ENCODE results near the gene LRRFIP2.

LRRFIP2 gene

GRCh38 chr3:37114251-37115145, 59.9 kb downstream of the LRRFIP2 start:
- peak; percentile 50 for DNase-seq (ENCODE audit: low spot score)

DNA sequence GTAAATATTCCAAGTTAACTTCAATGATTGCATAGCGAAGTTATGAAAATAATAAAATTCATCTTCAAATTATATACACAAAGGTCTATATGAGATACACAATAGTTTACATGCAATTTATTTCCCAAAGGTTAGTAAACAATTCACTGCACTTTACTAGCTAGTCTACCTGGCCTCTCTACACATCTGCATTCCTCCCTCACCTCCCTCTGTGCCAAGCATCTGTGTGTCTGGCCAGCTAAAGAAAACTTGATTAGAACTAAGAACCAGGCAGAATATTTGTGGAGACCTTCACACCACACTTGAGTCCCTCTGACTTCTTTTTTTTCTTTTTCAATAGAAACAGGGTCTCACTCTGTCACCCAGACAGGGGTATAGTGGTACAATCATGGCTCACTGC, 61.4 kb downstream of the LRRFIP2 start:
- DNase-seq (ENCODE audit: low spot score), result no peak

GRCh38 chr3:37111199-37111598, 63.2 kb downstream of the LRRFIP2 start:
- DNase-seq (ENCODE audit: low spot score), result no peak

DNA sequence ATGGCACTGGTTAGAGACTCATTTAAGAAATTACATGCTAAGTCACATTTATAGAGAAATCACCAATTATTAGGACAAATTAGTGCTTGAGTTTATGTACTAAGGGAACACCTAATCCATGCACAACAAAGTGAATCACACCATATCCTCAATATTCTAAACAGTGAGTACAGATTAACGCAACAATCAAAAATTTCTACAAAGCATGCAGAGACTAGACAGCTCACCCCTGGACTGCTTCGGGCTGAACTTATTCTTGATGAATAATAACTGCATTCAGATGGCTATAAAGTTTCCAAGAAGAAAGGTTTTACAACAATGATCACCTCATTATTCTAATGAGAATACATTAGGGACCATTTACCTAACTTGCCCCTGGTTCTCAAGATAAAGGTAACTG, 66.5 kb downstream of the LRRFIP2 start:
- no peak for DNase-seq (ENCODE audit: low spot score)

DNA sequence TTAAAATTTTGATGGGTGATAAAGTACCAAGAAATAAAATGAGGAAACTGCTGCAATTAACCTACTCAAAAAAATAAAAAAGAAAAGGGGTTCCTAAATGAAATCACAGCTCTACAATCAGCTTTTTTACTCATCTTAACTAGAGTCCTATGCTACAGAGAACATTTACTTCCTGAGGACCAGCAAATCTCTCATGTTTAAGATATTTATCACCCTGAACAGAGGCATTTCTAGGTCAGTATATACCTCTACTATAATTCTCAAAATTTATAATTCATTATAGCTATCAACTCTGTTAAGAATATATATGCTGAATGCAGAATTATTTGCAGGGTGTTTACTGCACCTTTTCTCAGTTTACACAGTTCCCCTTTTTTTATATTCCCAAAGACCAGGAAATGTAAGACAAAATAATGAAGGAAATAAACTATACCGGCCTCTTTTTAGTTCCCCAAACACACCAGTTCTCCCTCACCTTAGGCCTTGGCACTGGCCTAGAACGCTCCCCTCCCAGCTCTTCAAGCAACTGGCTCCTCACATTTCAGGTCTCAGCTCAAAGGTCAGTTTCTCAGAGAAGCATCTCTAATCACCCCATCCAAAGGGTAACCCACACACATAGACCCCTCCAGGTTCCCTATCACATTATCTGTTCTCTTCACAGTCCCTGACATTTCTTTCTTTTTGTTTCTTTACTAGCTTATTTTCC, 71.1 kb downstream of the LRRFIP2 start:
- no peak for DNase-seq (ENCODE audit: low spot score)

GRCh38 chr3:37100411-37100810, 74.0 kb downstream of the LRRFIP2 start:
- DNase-seq (ENCODE audit: low spot score), result no peak

GRCh38 chr3:37099469-37099868, 74.9 kb downstream of the LRRFIP2 start:
- DNase-seq (ENCODE audit: low spot score), result no peak

GRCh38 chr3:37098884-37099283, 75.5 kb downstream of the LRRFIP2 start:
- DNase-seq (ENCODE audit: low spot score), result no peak

DNA sequence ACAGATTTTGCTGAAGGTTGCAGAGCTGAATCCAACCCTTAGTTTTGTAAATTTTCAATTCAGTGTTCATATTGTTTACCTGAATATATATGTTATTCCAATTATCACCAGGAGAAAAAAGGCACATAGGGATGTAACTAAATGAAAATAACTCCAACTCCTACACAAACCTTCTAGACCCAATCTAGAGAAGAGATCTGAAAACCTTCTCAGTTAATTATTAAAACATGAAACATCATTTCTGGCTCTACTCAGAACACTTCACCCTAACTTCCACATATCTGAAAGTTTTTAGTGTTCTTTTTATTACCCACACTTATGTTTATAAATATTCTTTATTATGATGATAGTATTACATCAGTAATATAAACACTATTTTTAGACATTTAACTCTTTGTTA, 76.6 kb downstream of the LRRFIP2 start:
- DNase-seq (ENCODE audit: low spot score), result no peak

GRCh38 chr3:37096975-37097374, 77.4 kb downstream of the LRRFIP2 start:
- no peak for DNase-seq (ENCODE audit: low spot score)

- DNase-seq (ENCODE audit: low spot score), result peak; percentile 51
These were observed 78.1 kb downstream of the LRRFIP2 start for GRCh38 chr3:37096288-37096687.

- no peak for DNase-seq (ENCODE audit: low spot score)
These were observed 79.7 kb downstream of the LRRFIP2 start for GRCh38 chr3:37094636-37095035.

DNA sequence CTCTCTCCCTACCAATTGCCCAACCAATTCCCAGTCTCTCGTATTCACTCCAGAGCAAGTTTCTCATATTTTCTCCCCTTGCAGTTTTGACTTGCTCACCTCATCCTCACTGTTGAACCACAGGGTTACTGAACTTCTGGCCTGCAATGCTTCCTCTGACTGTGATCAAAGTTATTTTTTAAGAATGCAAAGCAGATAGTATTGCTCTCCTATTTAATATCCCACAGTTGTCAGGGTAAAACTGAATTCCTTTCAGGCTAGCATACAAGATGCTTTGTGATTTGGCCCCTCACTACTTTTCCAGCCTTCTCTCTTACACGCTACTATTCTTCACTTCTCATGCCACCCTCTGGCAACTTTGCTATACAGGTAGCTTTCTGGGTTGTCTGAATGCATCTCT, 80.9 kb downstream of the LRRFIP2 start:
- no peak for DNase-seq (ENCODE audit: low spot score)

DNA sequence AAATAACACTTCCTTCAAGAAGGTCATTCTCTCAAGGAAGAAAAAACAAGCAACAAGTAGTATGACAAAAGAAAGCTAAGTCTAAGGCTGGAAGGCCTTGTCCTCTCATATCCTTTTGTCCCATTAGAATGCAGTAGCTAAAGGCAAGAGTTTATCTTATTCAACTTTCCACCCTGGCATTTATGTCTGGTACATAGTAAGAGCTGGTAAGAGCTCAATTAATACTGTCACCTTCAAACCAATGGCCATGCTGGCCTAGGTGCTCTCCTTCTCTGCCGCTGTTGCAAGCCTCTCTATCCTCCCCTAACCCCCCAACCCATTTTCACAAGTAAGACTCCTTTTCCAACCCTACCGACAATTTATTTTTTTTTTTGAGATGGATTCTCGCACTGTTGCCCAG, 81.9 kb downstream of the LRRFIP2 start:
- no peak for DNase-seq (ENCODE audit: low spot score)

DNA sequence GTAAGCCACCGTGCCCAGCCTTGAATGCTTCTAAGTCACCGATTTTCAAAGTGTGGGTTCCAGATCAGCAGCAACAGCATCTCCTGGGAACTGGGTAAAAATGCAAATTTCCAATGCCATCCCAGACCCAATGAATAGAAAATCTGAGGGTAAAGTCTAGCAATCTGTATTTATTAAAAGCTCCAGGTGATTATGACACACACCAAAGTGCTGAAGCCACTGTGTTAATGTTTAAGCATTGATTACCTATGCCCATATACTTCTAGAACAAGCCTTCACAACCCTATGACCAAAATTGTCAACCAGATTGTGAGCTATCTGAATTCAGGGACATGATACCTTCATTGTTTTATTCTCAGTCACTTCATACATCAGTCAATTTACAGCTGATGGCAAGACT, 86.5 kb downstream of the LRRFIP2 start:
- no peak for DNase-seq (ENCODE audit: low spot score)

DNA sequence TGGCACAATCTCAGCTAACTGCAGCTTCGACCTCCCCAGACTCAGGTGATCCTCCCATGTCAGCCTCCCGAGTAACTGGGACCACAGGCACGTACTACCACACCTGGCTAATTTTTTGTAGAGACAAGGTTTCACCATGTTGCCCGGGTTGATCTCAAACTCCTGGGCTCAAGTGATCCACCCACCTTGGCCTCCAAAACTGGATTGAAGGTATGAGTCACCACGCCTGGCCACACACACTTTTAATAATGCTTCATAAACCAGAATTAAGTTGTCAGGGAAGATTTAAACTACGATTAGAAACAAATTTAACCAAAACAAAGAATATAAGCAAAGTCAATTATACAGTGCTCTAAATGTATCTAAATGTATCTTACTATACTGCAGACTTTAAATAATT, 87.5 kb downstream of the LRRFIP2 start:
- DNase-seq (ENCODE audit: low spot score), result no peak

DNA sequence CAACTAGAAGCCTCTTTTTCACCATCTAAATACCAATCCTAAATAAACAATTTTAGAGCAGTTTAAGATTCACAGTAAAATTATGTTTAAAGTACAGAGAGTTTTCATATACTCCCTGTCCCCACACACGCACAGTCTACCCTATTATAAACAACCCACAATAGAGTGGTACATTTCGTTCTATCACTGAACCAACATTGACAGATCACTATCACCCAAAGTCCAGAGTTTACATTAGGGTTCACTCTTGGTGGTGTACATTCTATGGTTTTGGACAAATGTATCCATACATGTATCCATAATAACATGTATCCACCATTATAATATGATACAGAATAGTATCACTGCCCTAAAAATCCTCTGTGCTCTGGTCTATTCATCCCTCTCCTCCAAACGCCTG, 92.1 kb downstream of the LRRFIP2 start:
- DNase-seq (ENCODE audit: low spot score), result no peak

DNA sequence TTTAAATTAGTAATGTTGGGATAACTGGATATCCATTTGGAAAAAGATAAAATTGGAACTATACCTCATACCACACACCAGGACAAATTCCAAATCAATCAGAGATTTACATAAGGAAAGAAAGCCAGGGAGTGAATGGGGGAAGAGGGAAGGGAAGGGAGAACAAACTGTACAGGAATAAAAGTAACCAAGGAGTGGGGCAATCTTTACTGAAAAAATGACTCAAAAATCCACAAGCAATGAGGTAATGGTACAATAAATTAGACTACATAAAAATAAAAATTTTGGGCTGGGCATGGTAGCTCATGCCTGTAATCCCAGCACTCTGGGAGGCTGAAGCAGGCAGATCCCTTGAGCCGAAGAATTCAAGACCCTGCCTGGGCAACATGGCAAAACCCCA, 98.4 kb downstream of the LRRFIP2 start:
- DNase-seq (ENCODE audit: low spot score), result no peak

GRCh38 chr3:37074178-37074577, 100.2 kb downstream of the LRRFIP2 start:
- DNase-seq (ENCODE audit: low spot score), result no peak

DNA sequence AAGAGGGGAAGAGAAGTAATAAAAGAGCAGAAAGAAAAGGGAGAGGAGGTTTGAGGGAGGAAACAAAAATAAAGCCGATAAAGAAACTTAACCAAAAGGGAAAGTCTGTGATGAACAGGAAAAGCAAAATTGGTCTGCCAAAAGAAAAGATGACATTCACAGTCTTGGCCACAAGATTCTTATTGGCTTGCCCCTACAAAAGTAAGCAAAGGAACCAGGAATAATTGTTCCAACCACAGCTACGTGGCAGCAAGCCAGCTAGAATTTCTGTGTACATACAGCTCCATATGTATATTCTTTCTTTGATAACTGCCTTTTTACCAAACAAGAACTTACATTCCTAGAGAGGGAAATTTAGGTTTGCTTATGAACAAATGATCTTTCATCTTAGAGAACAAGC, 101.5 kb downstream of the LRRFIP2 start:
- DNase-seq (ENCODE audit: low spot score), result peak; percentile 79

DNA sequence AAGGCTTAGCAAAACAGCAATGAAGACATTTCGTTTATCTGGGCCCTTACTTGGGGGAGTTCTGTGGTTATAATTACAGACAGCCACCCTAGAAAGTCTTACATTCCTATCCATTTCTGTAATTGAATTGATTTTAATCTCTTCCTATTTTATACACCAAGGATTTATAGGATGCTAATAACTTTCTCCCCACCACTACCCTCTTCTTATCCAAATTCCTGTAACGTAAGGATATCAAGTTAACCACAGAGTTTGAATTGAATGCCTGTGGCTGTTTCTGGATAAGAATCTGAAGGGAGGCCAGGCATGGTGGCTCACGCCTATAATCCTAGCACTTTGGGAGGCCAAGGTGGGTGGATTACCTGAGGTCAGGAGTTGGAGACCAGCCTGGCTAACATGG, 102.5 kb downstream of the LRRFIP2 start:
- DNase-seq (ENCODE audit: low spot score), result no peak

GRCh38 chr3:37068031-37068430, 106.4 kb downstream of the LRRFIP2 start:
- DNase-seq (ENCODE audit: low spot score), result no peak

DNA sequence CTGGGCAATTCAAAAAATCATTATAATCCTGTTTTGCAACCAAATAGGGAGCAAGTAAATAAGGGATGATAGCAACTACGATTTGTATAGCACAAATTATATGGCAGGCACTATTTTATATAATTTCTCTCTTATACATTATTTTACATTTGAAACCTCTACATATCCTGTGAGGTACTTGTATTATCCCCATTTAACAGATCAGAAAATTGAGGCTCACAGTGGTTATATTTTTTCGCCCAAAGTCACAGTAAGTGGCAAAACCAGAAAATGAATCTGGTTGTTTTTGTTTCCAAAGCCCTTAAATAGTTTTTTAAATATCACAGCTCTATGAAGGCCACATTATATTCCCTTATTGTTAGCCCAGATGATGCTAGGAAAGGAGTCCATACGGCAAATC, 106.8 kb downstream of the LRRFIP2 start:
- DNase-seq (ENCODE audit: low spot score), result no peak

- no peak for DNase-seq (ENCODE audit: low spot score)
These were observed 109.6 kb downstream of the LRRFIP2 start for GRCh38 chr3:37064747-37065146.

All from COLO829 (cell line).